Measurements from ENCODE around the gene RTN4RL1.

The RTN4RL1 gene

GRCh38 chr17:2064147-2064489 is 39.0 kb upstream of the RTN4RL1 start:
- no peaks in the 10 kb centered on the region for H3K9me3 ChIP-seq (ENCODE audit: control insufficient read depth, low read length)
- no peak overlapping the region for H2AFZ ChIP-seq
- H3K9ac ChIP-seq = no peak overlapping the region
- TF ChIP-seq CTCF (IDR thresholded peaks at IDR 0.05) = no peak
- H3K4me2 ChIP-seq (ENCODE audit: low read length) = no peak overlapping the region
- H3K27me3 ChIP-seq (ENCODE audit: control insufficient read depth, insufficient read depth, low read length) = no peaks in the 10 kb centered on the region
- H3K4me1 ChIP-seq = no peaks in the 10 kb centered on the region
- no peak overlapping the region for H3K4me3 ChIP-seq (ENCODE audit: low read depth, low read length)
- no peaks in the 10 kb centered on the region for H3K36me3 ChIP-seq (ENCODE audit: control insufficient read depth, insufficient read depth, low read length)
- H3K27ac ChIP-seq = no peak overlapping the region
- H3K79me2 ChIP-seq = no peaks in the 10 kb centered on the region

- Histone ChIP-seq H3K79me2 (no peaks in the 10 kb centered on the region), H3K4me2 (ENCODE audit: low read length) (no peak overlapping the region), H3K4me3 (ENCODE audit: low read depth, low read length) (no peak overlapping the region), H3K36me3 (ENCODE audit: control insufficient read depth, insufficient read depth, low read length) (no peaks in the 10 kb centered on the region), H3K4me1 (no peaks in the 10 kb centered on the region), H3K27me3 (ENCODE audit: control insufficient read depth, insufficient read depth, low read length) (no peaks in the 10 kb centered on the region), H2AFZ (no peak overlapping the region), H3K9me3 (ENCODE audit: control insufficient read depth, low read length) (no peaks in the 10 kb centered on the region), H3K9ac (no peak overlapping the region), H3K27ac (peak overlapping the region; percentile 6)
- TF ChIP-seq CTCF (IDR thresholded peaks at IDR 0.05) = no peak
Measured at GRCh38 chr17:2063261-2064146, 38.4 kb upstream of the RTN4RL1 start.

- Histone ChIP-seq H2AFZ (no peak overlapping the region), H3K4me1 (no peaks in the 10 kb centered on the region), H3K4me2 (ENCODE audit: low read length) (no peak overlapping the region), H3K27ac (peak overlapping the region; percentile 6), H3K9ac (no peak overlapping the region), H3K27me3 (ENCODE audit: control insufficient read depth, insufficient read depth, low read length) (no peaks in the 10 kb centered on the region), H3K4me3 (ENCODE audit: low read depth, low read length) (no peak overlapping the region), H3K9me3 (ENCODE audit: control insufficient read depth, low read length) (no peaks in the 10 kb centered on the region), H3K36me3 (ENCODE audit: control insufficient read depth, insufficient read depth, low read length) (no peaks in the 10 kb centered on the region), H3K79me2 (no peaks in the 10 kb centered on the region)
- TF ChIP-seq CTCF (IDR thresholded peaks at IDR 0.05) = no peak
Measured at GRCh38 chr17:2062571-2063183, 37.5 kb upstream of the RTN4RL1 start.

GRCh38 chr17:2061441-2061958 is 36.4 kb upstream of the RTN4RL1 start:
- no peak for TF ChIP-seq CTCF (IDR thresholded peaks at IDR 0.05)
- Histone ChIP-seq H3K9ac (no peak overlapping the region), H3K79me2 (no peaks in the 10 kb centered on the region), H3K4me1 (no peaks in the 10 kb centered on the region), H3K36me3 (ENCODE audit: control insufficient read depth, insufficient read depth, low read length) (no peaks in the 10 kb centered on the region), H3K9me3 (ENCODE audit: control insufficient read depth, low read length) (no peaks in the 10 kb centered on the region), H2AFZ (no peak overlapping the region), H3K4me3 (ENCODE audit: low read depth, low read length) (no peak overlapping the region), H3K4me2 (ENCODE audit: low read length) (no peak overlapping the region), H3K27me3 (ENCODE audit: control insufficient read depth, insufficient read depth, low read length) (no peaks in the 10 kb centered on the region), H3K27ac (no peak overlapping the region)
